ENCODE results near the gene DMP1. TPM values are rescaled to one million over a fixed set of nuclear protein-coding genes. Genes with fewer than 3 reads are reported as not detected.

The DMP1 gene
- total and polyA plus RNA-seq, 2 of the 8 experiments (the other 6 are each of a cell fraction or from before 2014, with no cell fraction given): 0.05 to 0.17 TPM

GRCh38 chr4:87669373-87669772, 19.3 kb downstream of the DMP1 start (continued):
- no peak for TF ChIP-seq HDAC2 (IDR thresholded peaks at IDR 0.05; ENCODE audit: borderline replicate concordance in 1 of 2, low read depth in 2 of 2, low read length in 2 of 2)
- no peak for TF ChIP-seq SUZ12 (IDR thresholded peaks at IDR 0.05; ENCODE audit: low read length)
- no peak for TF ChIP-seq CHD1 (IDR thresholded peaks at IDR 0.05; ENCODE audit: low read depth, low read length)
- TF ChIP-seq TAF1 (IDR thresholded peaks at IDR 0.05; ENCODE audit: low read depth, low read length): no peak
